ENCODE measurements around the gene SURF1. TPM values are rescaled to one million over a fixed set of nuclear protein-coding genes. Genes with fewer than 3 reads are reported as not detected.
A peak's percentile ranks its signal among the peaks of the same experiment; 100 is the strongest.

SURF1 gene
- total and polyA plus RNA-seq, 4 donors = 14.2 to 75.3 (median 57.8) TPM

DNA sequence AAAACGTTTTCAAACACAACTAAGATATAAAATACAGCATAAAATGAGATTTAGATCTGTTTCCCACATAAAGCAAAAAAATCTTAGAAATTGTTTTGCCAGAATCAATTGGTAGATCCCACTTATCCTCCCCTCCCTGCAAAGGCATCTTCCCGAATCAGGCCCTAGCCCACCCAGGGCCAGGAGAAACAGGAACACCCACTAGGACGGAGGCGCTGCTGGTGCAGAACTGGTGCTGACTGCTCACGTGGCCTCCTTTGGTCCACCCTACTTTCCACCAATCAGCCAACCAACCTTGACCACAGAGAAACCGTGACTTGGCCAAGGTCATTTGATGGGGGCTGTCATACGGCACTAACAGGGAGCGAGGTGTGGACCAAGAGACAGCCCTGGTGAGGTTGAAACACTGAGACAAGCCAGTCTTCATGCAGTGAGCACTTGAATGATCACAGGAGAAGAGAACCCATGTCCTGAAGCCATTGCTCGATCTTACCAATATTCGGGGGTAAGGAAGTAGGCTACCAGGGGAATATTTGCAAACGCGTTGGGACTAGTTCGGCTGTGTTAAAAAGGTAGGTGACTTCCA, 5.3 kb upstream of the SURF1 start:
- DNase-seq (no peak), ATAC-seq (ENCODE audit: insufficient read depth, low FRiP score) (no peak)
- H3K27ac ChIP-seq (ENCODE audit: low read depth in 1 of 2, low read length in 1 of 2) = no peak overlapping the region
- TF ChIP-seq, protein P1, sequence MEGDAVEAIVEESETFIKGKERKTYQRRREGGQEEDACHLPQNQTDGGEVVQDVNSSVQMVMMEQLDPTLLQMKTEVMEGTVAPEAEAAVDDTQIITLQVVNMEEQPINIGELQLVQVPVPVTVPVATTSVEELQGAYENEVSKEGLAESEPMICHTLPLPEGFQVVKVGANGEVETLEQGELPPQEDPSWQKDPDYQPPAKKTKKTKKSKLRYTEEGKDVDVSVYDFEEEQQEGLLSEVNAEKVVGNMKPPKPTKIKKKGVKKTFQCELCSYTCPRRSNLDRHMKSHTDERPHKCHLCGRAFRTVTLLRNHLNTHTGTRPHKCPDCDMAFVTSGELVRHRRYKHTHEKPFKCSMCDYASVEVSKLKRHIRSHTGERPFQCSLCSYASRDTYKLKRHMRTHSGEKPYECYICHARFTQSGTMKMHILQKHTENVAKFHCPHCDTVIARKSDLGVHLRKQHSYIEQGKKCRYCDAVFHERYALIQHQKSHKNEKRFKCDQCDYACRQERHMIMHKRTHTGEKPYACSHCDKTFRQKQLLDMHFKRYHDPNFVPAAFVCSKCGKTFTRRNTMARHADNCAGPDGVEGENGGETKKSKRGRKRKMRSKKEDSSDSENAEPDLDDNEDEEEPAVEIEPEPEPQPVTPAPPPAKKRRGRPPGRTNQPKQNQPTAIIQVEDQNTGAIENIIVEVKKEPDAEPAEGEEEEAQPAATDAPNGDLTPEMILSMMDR (IDR thresholded peaks at IDR 0.05; ENCODE audit: control extremely low read depth, extremely low read depth) = no peak
- peaks cover 3 to 30% (median 9%) of the 10 kb centered on the region in 5 donors for H3K4me1 ChIP-seq (ENCODE audit: control insufficient read depth in 5 of 5, insufficient read depth in 5 of 5, low read length in 5 of 5)
- H3K36me3 ChIP-seq (ENCODE audit: control insufficient read depth in 4 of 4, insufficient read depth in 4 of 4, low read length in 4 of 4) = peaks cover 16 to 60% (median 50%) of the 10 kb centered on the region in 4 donors
- no peaks in the 10 kb centered on the region for H3K9me3 ChIP-seq (ENCODE audit: control insufficient read depth in 4 of 4, insufficient read depth in 3 of 4, low read length in 3 of 4)
- no peak overlapping the region for H3K4me3 ChIP-seq
- WGBS, 2 donors = 87 to 88% methylated on average over 13 of the region's 13 CpGs
- H3K27me3 ChIP-seq (ENCODE audit: control insufficient read depth in 3 of 3, insufficient read depth in 3 of 3, low read length in 2 of 3) = no peaks in the 10 kb centered on the region
- no peak overlapping the region for H3K9ac ChIP-seq (ENCODE audit: insufficient read depth in 1 of 2, low read length in 2 of 2)

- Histone ChIP-seq H3K9me3 (ENCODE audit: control insufficient read depth in 4 of 4, insufficient read depth in 3 of 4, low read length in 3 of 4) (no peaks in the 10 kb centered on the region), H3K4me1 (ENCODE audit: control insufficient read depth in 5 of 5, insufficient read depth in 5 of 5, low read length in 5 of 5) (peaks cover 3 to 31% (median 9%) of the 10 kb centered on the region in 5 donors), H3K4me3 (no peak overlapping the region), H3K36me3 (ENCODE audit: control insufficient read depth in 4 of 4, insufficient read depth in 4 of 4, low read length in 4 of 4) (peaks cover 13 to 52% (median 42%) of the 10 kb centered on the region in 4 donors), H3K9ac (ENCODE audit: insufficient read depth in 1 of 2, low read length in 2 of 2) (no peak overlapping the region), H3K27me3 (ENCODE audit: control insufficient read depth in 3 of 3, insufficient read depth in 3 of 3, low read length in 2 of 3) (no peaks in the 10 kb centered on the region), H3K27ac (ENCODE audit: low read depth in 1 of 2, low read length in 1 of 2) (peak overlapping the region in 1 of 2 donors; percentile 4)
- no peak for ATAC-seq (ENCODE audit: insufficient read depth, low FRiP score)
- WGBS, 2 donors = 85 to 87% methylated on average over 21 of the region's 21 CpGs
- TF ChIP-seq, protein P1 (IDR thresholded peaks at IDR 0.05; ENCODE audit: control extremely low read depth, extremely low read depth) = no peak
- DNase-seq = no peak
Measured at GRCh38 chr9:133360400-133361393, 4.4 kb upstream of the SURF1 start.

- ATAC-seq (ENCODE audit: insufficient read depth, low FRiP score) = no peak
- Histone ChIP-seq H3K4me1 (ENCODE audit: control insufficient read depth in 5 of 5, insufficient read depth in 5 of 5, low read length in 5 of 5) (peaks cover 3 to 35% (median 9%) of the 10 kb centered on the region in 5 donors), H3K36me3 (ENCODE audit: control insufficient read depth in 4 of 4, insufficient read depth in 4 of 4, low read length in 4 of 4) (peaks cover 11 to 47% (median 33%) of the 10 kb centered on the region in 4 donors), H3K9me3 (ENCODE audit: control insufficient read depth in 4 of 4, insufficient read depth in 3 of 4, low read length in 3 of 4) (no peaks in the 10 kb centered on the region), H3K27ac (ENCODE audit: low read depth in 1 of 2, low read length in 1 of 2) (no peak overlapping the region), H3K4me3 (no peak overlapping the region), H3K27me3 (ENCODE audit: control insufficient read depth in 3 of 3, insufficient read depth in 3 of 3, low read length in 2 of 3) (no peaks in the 10 kb centered on the region), H3K9ac (ENCODE audit: insufficient read depth in 1 of 2, low read length in 2 of 2) (no peak overlapping the region)
- TF ChIP-seq, protein P1 (IDR thresholded peaks at IDR 0.05; ENCODE audit: control extremely low read depth, extremely low read depth) = no peak
- 67 to 70% methylated on average over 20 of the region's 20 CpGs for WGBS, 2 donors
- peak in 2 of 3 donors; percentile 25 to 32 for DNase-seq
Measured at GRCh38 chr9:133359399-133360175, 3.3 kb upstream of the SURF1 start.
